Skeletal muscle satellite cell (primary cell): ENCODE measurements around the gene C5orf52.
"Not testable (repeated sequence)": the region's sequence is repeated elsewhere in the genome, so short reads cannot be mapped to it uniquely, and the experiment has no call there.

ENCODE experiments used
- H3K27me3 ChIP-seq: 2 replicates; pipeline ENCODE4 v1.7.0; 2013; ENCODE audit warnings: low read length; ENCODE audit not compliant: control insufficient read depth, insufficient read depth
- H3K36me3 ChIP-seq: 2 replicates; pipeline ENCODE4 v1.7.0; 2013; ENCODE audit warnings: mild to moderate bottlenecking, control low read depth, low read length; ENCODE audit not compliant: insufficient read depth
- H3K4me1 ChIP-seq: 2 replicates; pipeline ENCODE4 v1.7.0; 2013; ENCODE audit warnings: low read length; ENCODE audit not compliant: control insufficient read depth, insufficient read depth
- H3K4me2 ChIP-seq: 2 replicates; pipeline ENCODE4 v1.7.0; 2013; ENCODE audit warnings: mild to moderate bottlenecking, low read length
- H3K4me3 ChIP-seq: 2 replicates; pipeline ENCODE4 v1.7.0; 2013; ENCODE audit warnings: low read length
- H3K9ac ChIP-seq: 2 replicates; pipeline ENCODE4 v1.7.0; 2013; ENCODE audit warnings: mild to moderate bottlenecking, low read depth, low read length, moderate library complexity
- H3K9me3 ChIP-seq: replicated peaks from 2 replicates; pipeline ENCODE4 v1.7.0; 2013; ENCODE audit warnings: mild to moderate bottlenecking, control low read depth, low read length

Gene C5orf52

GRCh38 chr5:157708866-157709265, 37.5 kb downstream of the C5orf52 start:
- Histone ChIP-seq H3K4me1 (peaks cover 26% of the 10 kb centered on the region), H3K4me3 (no peak overlapping the region), H3K9ac (no peak overlapping the region), H3K9me3 (no peaks in the 10 kb centered on the region), H3K4me2 (no peak overlapping the region), H3K27me3 (no peaks in the 10 kb centered on the region), H3K36me3 (no peaks in the 10 kb centered on the region)

DNA sequence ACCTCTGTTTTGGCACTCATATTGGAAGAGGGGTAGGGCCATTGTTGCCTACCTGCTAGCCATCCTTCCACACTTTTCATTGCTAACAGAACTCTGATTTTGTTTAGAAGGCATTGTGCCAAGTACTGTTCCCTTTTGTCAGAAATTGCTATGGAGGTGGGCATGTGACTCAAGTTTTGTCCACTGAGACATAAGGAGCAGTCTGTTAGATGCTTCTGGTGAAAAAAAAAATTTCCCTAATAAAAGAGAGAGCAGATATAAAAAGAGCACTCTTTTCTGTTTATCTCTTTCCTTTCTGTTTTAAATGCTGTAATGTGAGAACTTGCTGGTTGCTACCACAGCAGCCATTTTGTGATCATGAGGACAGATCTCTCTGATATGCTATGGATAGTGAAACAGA, 38.0 kb downstream of the C5orf52 start:
- no peak overlapping the region for H3K9ac ChIP-seq
- H3K4me3 ChIP-seq = no peak overlapping the region
- no peaks in the 10 kb centered on the region for H3K9me3 ChIP-seq
- H3K36me3 ChIP-seq = no peaks in the 10 kb centered on the region
- H3K27me3 ChIP-seq = no peaks in the 10 kb centered on the region
- peaks cover 31% of the 10 kb centered on the region for H3K4me1 ChIP-seq
- H3K4me2 ChIP-seq = no peak overlapping the region

GRCh38 chr5:157710431-157710830, 39.1 kb downstream of the C5orf52 start:
- Histone ChIP-seq H3K4me2 (peak overlapping the region; percentile 45), H3K4me1 (peaks cover 35% of the 10 kb centered on the region), H3K4me3 (no peak overlapping the region), H3K27me3 (no peaks in the 10 kb centered on the region), H3K9ac (peak overlapping the region; percentile 59), H3K36me3 (no peaks in the 10 kb centered on the region), H3K9me3 (no peaks in the 10 kb centered on the region)

DNA sequence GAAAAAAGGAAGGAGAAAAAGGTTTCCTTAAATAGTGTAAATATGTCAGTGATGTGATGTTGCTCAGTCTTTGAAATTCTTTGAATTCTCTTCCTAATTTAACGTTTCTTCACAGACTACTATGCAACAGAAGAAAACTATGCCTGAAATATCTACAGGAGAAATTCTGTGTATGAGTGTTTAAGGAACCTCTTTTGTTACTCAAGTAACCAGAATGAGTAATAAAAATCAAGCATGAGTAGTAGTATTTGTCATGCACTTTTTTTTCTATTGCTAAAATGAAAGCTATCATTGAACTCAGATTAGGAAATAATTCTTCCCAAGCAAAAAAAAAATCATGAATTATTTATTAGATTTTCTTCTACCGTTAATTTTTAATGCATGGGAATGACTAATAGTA, 39.5 kb downstream of the C5orf52 start:
- Histone ChIP-seq H3K4me3 (peak overlapping the region; percentile 25), H3K4me2 (peak overlapping the region; percentile 63), H3K27me3 (no peaks in the 10 kb centered on the region), H3K9ac (peak overlapping the region; percentile 59), H3K9me3 (no peaks in the 10 kb centered on the region), H3K4me1 (peaks cover 35% of the 10 kb centered on the region), H3K36me3 (no peaks in the 10 kb centered on the region)

- Histone ChIP-seq H3K4me3 (no peak overlapping the region), H3K9ac (peak overlapping the region; percentile 11), H3K27me3 (no peaks in the 10 kb centered on the region), H3K4me2 (no peak overlapping the region), H3K36me3 (no peaks in the 10 kb centered on the region), H3K4me1 (peaks cover 37% of the 10 kb centered on the region), H3K9me3 (no peaks in the 10 kb centered on the region)
Observed at GRCh38 chr5:157713830-157714595, 42.7 kb downstream of the C5orf52 start.

DNA sequence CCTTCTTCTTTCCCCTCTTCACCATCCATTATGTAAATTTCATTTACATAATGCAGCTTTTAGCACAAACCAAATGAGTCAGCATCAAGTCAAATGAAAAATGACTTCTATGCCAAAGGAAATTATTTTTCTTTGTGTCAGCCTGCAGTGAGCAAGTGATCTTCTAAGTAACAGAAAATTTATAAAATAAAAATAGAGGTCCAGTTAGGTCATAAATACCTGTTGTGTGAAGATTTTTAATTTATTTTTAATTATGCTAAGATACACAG, 43.2 kb downstream of the C5orf52 start:
- Histone ChIP-seq H3K27me3 (no peaks in the 10 kb centered on the region), H3K4me3 (no peak overlapping the region), H3K4me1 (peaks cover 32% of the 10 kb centered on the region), H3K4me2 (no peak overlapping the region), H3K9me3 (no peaks in the 10 kb centered on the region), H3K36me3 (no peaks in the 10 kb centered on the region), H3K9ac (peak overlapping the region; percentile 11)

GRCh38 chr5:157718519-157718918, 47.2 kb downstream of the C5orf52 start:
- peak overlapping the region; percentile 20 for H3K9ac ChIP-seq
- no peaks in the 10 kb centered on the region for H3K27me3 ChIP-seq
- no peaks in the 10 kb centered on the region for H3K36me3 ChIP-seq

DNA sequence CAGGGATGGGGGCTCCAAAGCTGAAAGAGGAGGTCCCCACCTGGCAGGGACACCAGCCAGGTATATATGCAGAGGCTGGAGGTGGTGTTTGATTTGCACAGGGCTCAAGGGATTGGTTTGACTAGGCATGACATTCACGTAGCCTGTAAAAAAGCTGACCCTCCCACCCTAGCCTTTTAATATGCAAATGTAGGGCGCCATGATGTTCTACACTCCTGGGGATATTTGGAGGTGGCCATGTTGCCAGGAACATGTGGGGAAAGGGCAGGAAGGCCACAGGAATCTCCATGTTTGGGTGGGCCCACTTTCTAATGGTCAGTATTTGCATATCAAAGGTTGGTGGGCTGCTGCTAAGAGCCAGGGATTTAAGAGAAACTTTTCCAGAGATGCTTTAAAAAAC, 47.9 kb downstream of the C5orf52 start:
- no peaks in the 10 kb centered on the region for H3K36me3 ChIP-seq

More at GRCh38 chr5:157718519-157718918, 47.2 kb downstream of the C5orf52 start:
- Histone ChIP-seq H3K4me1 (peaks cover 19% of the 10 kb centered on the region), H3K4me3 (no peak overlapping the region), H3K9me3 (no peaks in the 10 kb centered on the region), H3K4me2 (peak overlapping the region; percentile 30)

DNA sequence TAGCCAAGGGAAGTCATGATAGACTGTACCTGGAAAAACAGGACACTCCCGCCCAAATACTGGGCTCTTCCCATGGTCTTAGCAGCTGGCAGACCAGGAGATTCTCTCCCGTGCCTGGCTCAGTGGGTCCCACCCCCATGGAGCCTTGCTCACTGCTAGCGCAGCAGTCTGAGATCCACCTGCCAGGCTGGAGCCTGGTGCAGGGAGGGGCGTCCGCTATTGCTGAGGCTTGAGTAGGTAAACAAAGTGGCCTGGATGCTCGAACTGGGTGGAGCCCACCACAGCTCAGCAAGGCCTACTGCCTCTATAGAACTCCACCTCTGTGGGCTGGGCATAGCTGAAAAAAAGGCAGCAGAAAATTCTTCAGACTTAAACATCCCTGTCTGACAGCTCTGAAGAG, 49.8 kb downstream of the C5orf52 start:
- H3K36me3 ChIP-seq = no peaks in the 10 kb centered on the region
- H3K4me3 ChIP-seq = no peak overlapping the region
- peaks cover 7% of the 10 kb centered on the region for H3K4me1 ChIP-seq
- no peak overlapping the region for H3K9ac ChIP-seq
- H3K4me2 ChIP-seq = no peak overlapping the region
- H3K9me3 ChIP-seq = no peaks in the 10 kb centered on the region
- H3K27me3 ChIP-seq = no peaks in the 10 kb centered on the region

More for the DNA sequence above, 47.9 kb downstream of the C5orf52 start:
- H3K4me1 ChIP-seq = peaks cover 12% of the 10 kb centered on the region
- peak overlapping the region; percentile 20 for H3K9ac ChIP-seq
- H3K4me2 ChIP-seq = no peak overlapping the region
- no peak overlapping the region for H3K4me3 ChIP-seq
- H3K27me3 ChIP-seq = no peaks in the 10 kb centered on the region
- H3K9me3 ChIP-seq = no peaks in the 10 kb centered on the region

- not testable (repeated sequence) for H3K4me3 ChIP-seq, H3K4me2 ChIP-seq, H3K36me3 ChIP-seq, H3K9ac ChIP-seq, H3K9me3 ChIP-seq, H3K27me3 ChIP-seq, H3K4me1 ChIP-seq
Observed at GRCh38 chr5:157722895-157723294, 51.6 kb downstream of the C5orf52 start.

DNA sequence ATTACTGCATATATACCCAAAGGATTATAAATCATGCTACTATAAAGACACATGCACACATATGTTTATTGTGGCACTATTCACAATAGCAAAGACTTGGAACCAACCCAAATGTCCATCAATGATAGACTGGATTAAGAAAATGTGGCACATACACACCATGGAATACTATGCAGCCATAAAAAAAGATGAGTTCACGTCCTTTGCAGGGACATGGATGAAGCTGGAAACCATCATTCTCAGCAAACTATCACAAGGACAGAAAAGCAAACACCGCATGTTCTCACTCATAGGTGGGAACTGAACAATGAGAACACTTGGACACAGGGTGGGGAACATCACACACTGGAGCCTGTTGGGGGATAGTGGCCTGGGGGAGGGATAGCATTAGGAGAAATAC, 55.3 kb downstream of the C5orf52 start:
- not testable (repeated sequence) for H3K27me3 ChIP-seq, H3K4me2 ChIP-seq, H3K4me3 ChIP-seq, H3K4me1 ChIP-seq, H3K9me3 ChIP-seq, H3K9ac ChIP-seq, H3K36me3 ChIP-seq

DNA sequence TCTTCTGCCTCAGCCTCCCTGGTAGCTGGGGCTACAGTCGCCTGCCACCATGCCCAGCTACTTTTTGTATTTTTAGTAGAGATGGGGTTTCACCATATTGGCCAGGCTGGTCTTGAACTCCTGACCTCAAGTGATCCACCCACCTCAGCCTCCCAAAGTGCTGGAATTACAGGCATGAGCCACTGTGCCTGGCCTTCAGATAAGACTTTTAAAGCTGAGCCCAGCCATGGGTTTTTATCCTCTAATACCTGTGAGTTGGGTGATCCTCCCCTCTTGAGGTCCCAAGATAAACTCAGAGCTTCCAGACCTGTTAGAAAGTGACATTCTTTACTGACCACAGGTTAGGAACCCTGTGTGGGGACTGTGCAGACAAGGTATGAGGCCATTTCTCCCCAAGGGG, 56.5 kb downstream of the C5orf52 start:
- not testable (repeated sequence) for H3K4me3 ChIP-seq, H3K4me2 ChIP-seq, H3K36me3 ChIP-seq, H3K9me3 ChIP-seq, H3K27me3 ChIP-seq, H3K9ac ChIP-seq, H3K4me1 ChIP-seq
